KOPT-K1 (cell line): ENCODE data around the gene ZNF835.

Source experiments
- H3K27ac ChIP-seq: fragments of 200-600 bp; sonication (generic); 2 replicates; pipeline ENCODE4 v1.5.1; 2016; ENCODE audit warnings: antibody characterized with exemption, mild to moderate bottlenecking, low read depth, low read length; ENCODE audit not compliant: poor library complexity, severe bottlenecking
- H3K36me3 ChIP-seq: fragments of 200-600 bp; sonication (generic); 2 replicates; pipeline ENCODE4 v1.5.1; 2017; ENCODE audit warnings: antibody characterized with exemption, mild to moderate bottlenecking, low read length, moderate library complexity; ENCODE audit not compliant: insufficient read depth
- H3K9me3 ChIP-seq: fragments of 200-600 bp; sonication (generic); 2 replicates; pipeline ENCODE4 v1.5.1; 2017; ENCODE audit warnings: antibody characterized with exemption, low read length, mild to moderate bottlenecking; ENCODE audit not compliant: insufficient read depth, poor library complexity, severe bottlenecking

ZNF835 gene

DNA sequence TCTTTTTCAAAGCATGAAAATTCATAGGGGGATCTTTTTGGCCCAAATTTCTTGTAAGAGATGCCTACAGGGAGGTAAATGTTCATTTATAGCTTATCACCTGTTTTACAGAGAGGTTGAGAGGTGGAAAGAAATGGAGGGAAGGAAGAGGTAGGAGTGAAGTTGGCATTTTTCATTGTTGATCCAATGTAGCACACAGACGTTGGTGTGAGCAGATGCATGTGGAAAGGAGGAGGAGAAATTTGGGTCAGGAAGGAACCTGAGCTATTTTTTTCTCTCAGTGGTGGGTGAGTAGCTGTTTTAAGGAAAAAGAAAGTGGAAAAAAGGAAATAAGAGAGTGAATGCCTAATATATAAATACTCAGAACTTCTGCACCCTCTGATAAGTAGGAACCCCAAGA lies 38.5 kb downstream of the ZNF835 start:
- Histone ChIP-seq H3K9me3 (peaks cover 70% of the 10 kb centered on the region), H3K27ac (no peak overlapping the region), H3K36me3 (no peaks in the 10 kb centered on the region)

DNA sequence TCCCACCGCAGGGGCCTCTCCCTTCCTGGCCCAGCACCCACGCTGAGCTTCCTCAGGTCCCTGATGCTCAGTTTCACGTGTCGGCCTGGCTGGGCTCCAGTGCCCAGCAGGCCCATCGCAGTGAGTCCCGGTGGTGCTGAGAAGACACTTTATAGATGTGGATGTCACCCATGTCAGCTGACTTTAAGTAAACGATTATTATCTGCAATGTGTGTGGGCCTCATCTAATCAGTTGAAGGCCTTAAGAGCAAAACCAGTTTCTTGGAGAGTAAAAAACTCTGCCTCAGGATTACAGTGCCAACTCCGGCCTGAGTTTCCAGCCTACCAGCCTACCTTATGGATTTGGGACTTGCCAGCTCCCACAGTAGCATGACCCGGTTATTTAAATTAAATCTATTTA lies 45.8 kb downstream of the ZNF835 start:
- H3K27ac ChIP-seq: no peak overlapping the region
- H3K9me3 ChIP-seq: peaks cover 88% of the 10 kb centered on the region
- peaks cover 51% of the 10 kb centered on the region for H3K36me3 ChIP-seq

DNA sequence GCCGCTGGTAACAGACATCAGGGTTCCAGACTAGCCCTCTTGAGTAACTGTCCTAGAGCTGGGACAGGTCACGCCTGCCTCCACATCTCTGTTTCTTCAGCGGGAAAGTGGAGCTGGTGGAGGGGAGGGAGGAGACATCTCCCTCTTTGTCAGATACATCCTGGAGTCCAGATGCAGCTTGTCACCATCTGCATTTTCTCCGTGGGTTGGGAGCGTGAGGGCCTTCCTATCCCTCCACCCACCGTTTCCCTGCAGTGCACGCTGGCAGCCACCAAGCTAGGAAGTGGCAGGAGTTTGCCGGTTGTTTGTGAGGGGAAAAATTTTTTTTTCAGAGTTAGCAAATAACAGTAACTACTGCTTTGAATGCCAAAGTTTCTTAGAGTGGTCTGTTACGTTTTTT lies 48.6 kb downstream of the ZNF835 start:
- H3K9me3 ChIP-seq: peaks cover 91% of the 10 kb centered on the region
- H3K36me3 ChIP-seq: peaks cover 57% of the 10 kb centered on the region
- no peak overlapping the region for H3K27ac ChIP-seq

DNA sequence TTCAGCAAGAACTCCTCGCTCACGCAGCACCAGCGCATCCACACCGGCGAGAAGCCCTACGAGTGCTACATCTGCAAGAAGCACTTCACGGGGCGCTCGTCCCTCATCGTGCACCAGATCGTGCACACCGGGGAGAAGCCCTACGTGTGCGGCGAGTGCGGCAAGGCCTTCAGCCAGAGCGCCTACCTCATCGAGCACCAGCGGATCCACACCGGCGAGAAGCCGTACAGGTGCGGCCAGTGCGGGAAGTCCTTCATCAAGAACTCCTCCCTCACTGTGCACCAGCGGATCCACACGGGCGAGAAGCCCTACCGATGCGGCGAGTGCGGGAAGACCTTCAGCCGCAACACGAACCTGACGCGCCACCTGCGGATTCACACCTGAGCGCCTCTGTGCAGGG lies 49.2 kb downstream of the ZNF835 start:
- peaks cover 91% of the 10 kb centered on the region for H3K9me3 ChIP-seq
- H3K36me3 ChIP-seq: peaks cover 64% of the 10 kb centered on the region
- H3K27ac ChIP-seq: no peak overlapping the region

DNA sequence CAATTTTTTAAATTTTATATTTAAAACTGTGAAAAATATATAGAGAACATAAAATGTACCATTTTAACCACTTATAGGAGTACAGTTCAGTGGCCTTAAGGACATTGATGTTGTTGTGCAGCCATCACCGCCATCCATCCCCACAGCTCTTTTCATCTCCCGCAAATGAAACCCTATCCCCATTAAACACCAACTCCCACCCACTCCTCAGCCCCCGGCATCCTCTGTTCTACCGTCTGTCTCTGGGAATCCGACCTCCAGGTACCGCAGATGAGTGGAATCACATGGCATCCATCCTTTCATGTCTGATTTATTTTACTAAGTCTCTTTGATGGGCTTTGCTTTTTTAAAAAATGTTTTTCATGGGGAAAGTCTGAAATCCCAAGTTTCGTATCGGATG lies 52.4 kb downstream of the ZNF835 start:
- H3K9me3 ChIP-seq: peaks cover 99% of the 10 kb centered on the region
- H3K27ac ChIP-seq: no peak overlapping the region
- H3K36me3 ChIP-seq: peaks cover 57% of the 10 kb centered on the region

DNA sequence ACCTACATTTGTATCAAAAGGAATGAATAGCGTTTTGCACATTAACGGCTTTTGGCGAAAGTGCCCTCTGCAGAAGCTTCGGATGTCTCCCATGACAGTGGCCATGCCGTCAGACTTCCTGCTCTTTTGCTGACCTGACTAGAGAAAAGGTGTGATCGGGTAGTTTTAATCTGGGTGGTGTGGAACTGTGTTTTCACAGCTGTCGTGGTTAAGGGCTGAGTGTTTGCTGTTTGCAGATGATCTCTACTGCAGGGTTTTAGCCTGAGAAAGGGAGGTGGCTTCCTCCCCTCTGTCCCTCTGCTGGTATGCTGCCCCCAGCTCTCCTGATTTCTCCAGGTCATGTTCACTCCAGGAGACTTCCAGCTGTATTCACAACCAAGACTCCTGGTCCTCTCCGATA lies 54.0 kb downstream of the ZNF835 start:
- no peak overlapping the region for H3K27ac ChIP-seq
- H3K36me3 ChIP-seq: peaks cover 49% of the 10 kb centered on the region
- H3K9me3 ChIP-seq: peaks cover 99% of the 10 kb centered on the region

DNA sequence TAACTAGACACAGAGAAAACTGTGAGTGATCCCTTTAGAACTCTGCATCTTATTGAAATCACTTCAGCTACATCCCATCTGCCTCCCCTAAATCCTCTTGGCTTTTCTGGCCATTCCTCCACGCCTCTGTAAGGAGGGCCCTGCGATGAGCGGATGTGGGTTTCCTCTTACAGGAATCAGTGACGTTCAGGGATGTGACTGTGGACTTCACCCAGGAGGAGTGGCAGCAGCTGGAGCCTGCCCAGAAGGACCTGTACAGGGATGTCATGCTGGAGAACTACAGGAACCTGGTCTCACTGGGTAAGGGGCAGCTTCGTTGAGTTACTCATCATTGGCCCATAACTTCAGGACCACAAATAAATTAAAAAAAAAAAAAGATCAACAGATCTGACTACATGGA lies 57.9 kb downstream of the ZNF835 start:
- Histone ChIP-seq H3K36me3 (peaks cover 63% of the 10 kb centered on the region), H3K27ac (no peak overlapping the region), H3K9me3 (peaks cover 100% of the 10 kb centered on the region)

DNA sequence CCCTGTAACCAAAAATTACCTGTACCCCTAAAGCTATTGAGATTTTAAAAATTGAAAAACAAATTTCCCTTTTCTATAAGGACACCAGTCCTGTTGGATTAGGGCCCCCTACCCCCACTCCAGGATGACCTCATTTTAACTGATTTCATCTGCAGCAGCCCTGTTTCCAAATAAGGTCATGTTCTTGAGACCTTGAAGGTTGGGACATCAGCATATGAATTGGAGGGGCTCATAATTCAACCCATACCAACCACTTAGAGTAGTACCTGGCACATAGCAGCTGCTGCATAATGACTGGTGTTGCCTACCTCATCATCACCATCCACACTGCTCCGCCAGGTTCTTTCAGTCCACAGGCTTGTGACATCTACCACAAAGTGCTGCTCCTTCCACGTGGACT lies 58.8 kb downstream of the ZNF835 start:
- Histone ChIP-seq H3K27ac (no peak overlapping the region), H3K9me3 (peaks cover 100% of the 10 kb centered on the region), H3K36me3 (peaks cover 62% of the 10 kb centered on the region)
